Mucosa of rectum (tissue), 2 donors: ENCODE results near the gene MLPH.

Experiments
- H3K27ac ChIP-seq, 2 donors: one replicate each; pipeline ENCODE4 v1.7.0; 2013; ENCODE audit warnings: inconsistent platforms in 2 of 2, low read depth in 2 of 2, low read length in 2 of 2
- H3K27me3 ChIP-seq, 2 donors: one replicate each; pipeline ENCODE4 v1.7.0; 2013; ENCODE audit warnings: low read length in 2 of 2; ENCODE audit not compliant: control insufficient read depth in 2 of 2, insufficient read depth in 2 of 2
- H3K36me3 ChIP-seq, 2 donors: one replicate each; pipeline ENCODE4 v1.7.0; 2013; ENCODE audit warnings: low read length in 2 of 2; ENCODE audit not compliant: control insufficient read depth in 2 of 2, insufficient read depth in 2 of 2
- H3K4me1 ChIP-seq, 2 donors: one replicate each; pipeline ENCODE4 v1.7.0; 2013; ENCODE audit warnings: low read length in 2 of 2, mild to moderate bottlenecking in 1 of 2; ENCODE audit not compliant: control insufficient read depth in 2 of 2, insufficient read depth in 2 of 2
- H3K4me3 ChIP-seq, 2 donors: one replicate each; pipeline ENCODE4 v1.7.0; 2013; ENCODE audit warnings: low read length in 2 of 2
- H3K9ac ChIP-seq, 2 donors: one replicate each; pipeline ENCODE4 v1.7.0; 2013; ENCODE audit warnings: low read length in 2 of 2, low read depth in 1 of 2, mild to moderate bottlenecking in 1 of 2
- H3K9me3 ChIP-seq, 2 donors: one replicate each; pipeline ENCODE4 v1.7.0; 2013; ENCODE audit warnings: low read length in 2 of 2; ENCODE audit not compliant: control insufficient read depth in 2 of 2
- donor health status: healthy.
- donor health status: Normal muscosa, but diverticular disease.

The MLPH gene

GRCh38 chr2:237549216-237549615 lies 62.2 kb downstream of the MLPH start:
- no peaks in the 10 kb centered on the region for H3K27me3 ChIP-seq
- H3K9me3 ChIP-seq, result no peaks in the 10 kb centered on the region
- H3K9ac ChIP-seq, result no peak overlapping the region
- H3K36me3 ChIP-seq, result peaks cover 14 to 51% of the 10 kb centered on the region in 2 donors
- no peak overlapping the region for H3K27ac ChIP-seq
- no peak overlapping the region for H3K4me3 ChIP-seq
- peaks cover 0 to 3% of the 10 kb centered on the region in 2 donors for H3K4me1 ChIP-seq

- no peak overlapping the region for H3K9ac ChIP-seq
- no peak overlapping the region for H3K4me3 ChIP-seq
- no peak overlapping the region for H3K27ac ChIP-seq
- peaks cover 0 to 3% of the 10 kb centered on the region in 2 donors for H3K4me1 ChIP-seq
- H3K36me3 ChIP-seq, result peaks cover 15 to 56% of the 10 kb centered on the region in 2 donors
- no peaks in the 10 kb centered on the region for H3K9me3 ChIP-seq
- H3K27me3 ChIP-seq, result no peaks in the 10 kb centered on the region
These were observed 62.8 kb downstream of the MLPH start for GRCh38 chr2:237549643-237550415.

- Histone ChIP-seq H3K4me3 (no peak overlapping the region), H3K9me3 (no peaks in the 10 kb centered on the region), H3K4me1 (peaks cover 0 to 3% of the 10 kb centered on the region in 2 donors), H3K27ac (no peak overlapping the region), H3K9ac (no peak overlapping the region), H3K36me3 (peaks cover 19 to 55% of the 10 kb centered on the region in 2 donors), H3K27me3 (no peaks in the 10 kb centered on the region)
These were observed 64.1 kb downstream of the MLPH start for GRCh38 chr2:237551071-237551574.

GRCh38 chr2:237552908-237553307 lies 65.9 kb downstream of the MLPH start:
- Histone ChIP-seq H3K36me3 (peaks cover 19 to 49% of the 10 kb centered on the region in 2 donors), H3K9ac (no peak overlapping the region), H3K27me3 (no peaks in the 10 kb centered on the region), H3K27ac (no peak overlapping the region), H3K4me3 (no peak overlapping the region), H3K9me3 (no peaks in the 10 kb centered on the region), H3K4me1 (no peaks in the 10 kb centered on the region)

- no peaks in the 10 kb centered on the region for H3K27me3 ChIP-seq
- H3K36me3 ChIP-seq, result peaks cover 17 to 44% of the 10 kb centered on the region in 2 donors
- no peak overlapping the region for H3K4me3 ChIP-seq
- no peak overlapping the region for H3K9ac ChIP-seq
- no peaks in the 10 kb centered on the region for H3K4me1 ChIP-seq
- H3K27ac ChIP-seq, result no peak overlapping the region
- no peaks in the 10 kb centered on the region for H3K9me3 ChIP-seq
These were observed 66.9 kb downstream of the MLPH start for GRCh38 chr2:237553948-237554347.

- Histone ChIP-seq H3K4me3 (no peak overlapping the region), H3K36me3 (peaks cover 14 to 37% of the 10 kb centered on the region in 2 donors), H3K9ac (no peak overlapping the region), H3K9me3 (no peaks in the 10 kb centered on the region), H3K27ac (no peak overlapping the region), H3K4me1 (no peaks in the 10 kb centered on the region), H3K27me3 (no peaks in the 10 kb centered on the region)
These were observed 68.5 kb downstream of the MLPH start for GRCh38 chr2:237555560-237555959.

- no peaks in the 10 kb centered on the region for H3K27me3 ChIP-seq
- no peaks in the 10 kb centered on the region for H3K4me1 ChIP-seq
- H3K9me3 ChIP-seq, result no peaks in the 10 kb centered on the region
- H3K4me3 ChIP-seq, result no peak overlapping the region
- peaks cover 14 to 28% of the 10 kb centered on the region in 2 donors for H3K36me3 ChIP-seq
- H3K9ac ChIP-seq, result no peak overlapping the region
- H3K27ac ChIP-seq, result no peak overlapping the region
These were observed 70.0 kb downstream of the MLPH start for GRCh38 chr2:237556773-237557632.

- Histone ChIP-seq H3K4me1 (no peaks in the 10 kb centered on the region), H3K27me3 (no peaks in the 10 kb centered on the region), H3K4me3 (no peak overlapping the region), H3K9me3 (no peaks in the 10 kb centered on the region), H3K9ac (no peak overlapping the region), H3K27ac (no peak overlapping the region), H3K36me3 (peaks cover 14 to 28% of the 10 kb centered on the region in 2 donors)
These were observed 70.6 kb downstream of the MLPH start for GRCh38 chr2:237557633-237558015.

- Histone ChIP-seq H3K9me3 (no peaks in the 10 kb centered on the region), H3K4me3 (no peak overlapping the region), H3K36me3 (peaks cover 6 to 14% of the 10 kb centered on the region in 2 donors), H3K4me1 (no peaks in the 10 kb centered on the region), H3K27ac (no peak overlapping the region), H3K27me3 (no peaks in the 10 kb centered on the region), H3K9ac (no peak overlapping the region)
These were observed 72.0 kb downstream of the MLPH start for GRCh38 chr2:237558961-237559641.
